ENCODE measurements around the gene HLA-DRB1.

Gene HLA-DRB1

GRCh38 chr6:32627249-32627648 lies 37.6 kb upstream of the HLA-DRB1 start:
- no peak overlapping the region for H3K4me3 ChIP-seq (ENCODE audit: low read depth, low read length)
- TF ChIP-seq, protein P1, sequence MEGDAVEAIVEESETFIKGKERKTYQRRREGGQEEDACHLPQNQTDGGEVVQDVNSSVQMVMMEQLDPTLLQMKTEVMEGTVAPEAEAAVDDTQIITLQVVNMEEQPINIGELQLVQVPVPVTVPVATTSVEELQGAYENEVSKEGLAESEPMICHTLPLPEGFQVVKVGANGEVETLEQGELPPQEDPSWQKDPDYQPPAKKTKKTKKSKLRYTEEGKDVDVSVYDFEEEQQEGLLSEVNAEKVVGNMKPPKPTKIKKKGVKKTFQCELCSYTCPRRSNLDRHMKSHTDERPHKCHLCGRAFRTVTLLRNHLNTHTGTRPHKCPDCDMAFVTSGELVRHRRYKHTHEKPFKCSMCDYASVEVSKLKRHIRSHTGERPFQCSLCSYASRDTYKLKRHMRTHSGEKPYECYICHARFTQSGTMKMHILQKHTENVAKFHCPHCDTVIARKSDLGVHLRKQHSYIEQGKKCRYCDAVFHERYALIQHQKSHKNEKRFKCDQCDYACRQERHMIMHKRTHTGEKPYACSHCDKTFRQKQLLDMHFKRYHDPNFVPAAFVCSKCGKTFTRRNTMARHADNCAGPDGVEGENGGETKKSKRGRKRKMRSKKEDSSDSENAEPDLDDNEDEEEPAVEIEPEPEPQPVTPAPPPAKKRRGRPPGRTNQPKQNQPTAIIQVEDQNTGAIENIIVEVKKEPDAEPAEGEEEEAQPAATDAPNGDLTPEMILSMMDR (IDR thresholded peaks at IDR 0.05; ENCODE audit: low read depth, low read length): no peak

- TF ChIP-seq, protein P1 (IDR thresholded peaks at IDR 0.05; ENCODE audit: low read depth, low read length): no peak
- no peak overlapping the region for H3K4me3 ChIP-seq (ENCODE audit: low read depth, low read length)
These were observed 35.5 kb upstream of the HLA-DRB1 start for GRCh38 chr6:32625137-32625536.

DNA sequence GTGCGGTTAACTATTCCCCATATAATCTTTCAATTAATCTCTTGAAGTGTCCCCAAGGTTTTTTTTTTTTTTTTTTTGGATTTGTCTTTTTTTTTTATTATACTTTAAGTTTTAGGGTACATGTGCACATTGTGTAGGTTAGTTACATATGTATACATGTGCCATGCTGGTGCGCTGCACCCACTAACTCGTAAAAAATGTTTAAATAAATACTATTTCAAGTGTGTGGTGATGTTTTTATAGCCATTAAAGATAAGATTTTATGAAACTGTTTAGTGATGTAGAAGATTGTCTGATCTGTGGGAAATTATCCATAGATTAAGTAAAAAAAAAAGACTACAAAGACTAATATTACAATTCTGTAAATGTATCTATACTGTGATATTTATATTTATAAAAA lies 34.9 kb upstream of the HLA-DRB1 start:
- no peak overlapping the region for H3K4me3 ChIP-seq (ENCODE audit: low read depth, low read length)
- TF ChIP-seq, protein P1 (IDR thresholded peaks at IDR 0.05; ENCODE audit: low read depth, low read length): no peak

DNA sequence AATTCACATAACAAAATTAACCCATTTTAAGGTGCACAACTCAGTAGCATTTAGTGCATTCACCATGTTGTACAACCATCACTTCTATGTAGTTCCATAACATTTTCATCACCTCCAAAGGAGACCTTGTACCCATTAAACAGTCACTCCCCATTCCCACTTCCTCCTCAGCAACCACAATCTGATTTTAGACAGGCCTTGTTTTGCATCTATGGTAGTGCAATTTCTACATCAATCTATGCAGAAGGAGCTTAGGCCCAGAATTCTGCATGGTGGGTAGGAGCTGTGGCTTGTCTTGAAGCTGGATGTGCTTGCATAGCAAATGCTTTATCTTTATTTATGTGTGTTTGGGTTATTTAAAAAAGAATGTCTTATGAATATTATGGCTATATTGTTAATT lies 34.0 kb upstream of the HLA-DRB1 start:
- TF ChIP-seq, protein P1 (IDR thresholded peaks at IDR 0.05; ENCODE audit: low read depth, low read length): no peak
- H3K4me3 ChIP-seq (ENCODE audit: low read depth, low read length): no peak overlapping the region

GRCh38 chr6:32622545-32623401 lies 33.1 kb upstream of the HLA-DRB1 start:
- H3K4me3 ChIP-seq (ENCODE audit: low read depth, low read length): no peak overlapping the region
- TF ChIP-seq, protein P1 (IDR thresholded peaks at IDR 0.05; ENCODE audit: low read depth, low read length): no peak

GRCh38 chr6:32621372-32621771 lies 31.7 kb upstream of the HLA-DRB1 start:
- TF ChIP-seq, protein P1 (IDR thresholded peaks at IDR 0.05; ENCODE audit: low read depth, low read length): no peak
- no peak overlapping the region for H3K4me3 ChIP-seq (ENCODE audit: low read depth, low read length)

GRCh38 chr6:32617751-32618150 lies 28.1 kb upstream of the HLA-DRB1 start:
- TF ChIP-seq, protein P1 (IDR thresholded peaks at IDR 0.05; ENCODE audit: low read depth, low read length): no peak
- no peak overlapping the region for H3K4me3 ChIP-seq (ENCODE audit: low read depth, low read length)

Measured in WI38 (cell line).